Measurements from ENCODE around the gene HIGD1A.

The HIGD1A gene

DNA sequence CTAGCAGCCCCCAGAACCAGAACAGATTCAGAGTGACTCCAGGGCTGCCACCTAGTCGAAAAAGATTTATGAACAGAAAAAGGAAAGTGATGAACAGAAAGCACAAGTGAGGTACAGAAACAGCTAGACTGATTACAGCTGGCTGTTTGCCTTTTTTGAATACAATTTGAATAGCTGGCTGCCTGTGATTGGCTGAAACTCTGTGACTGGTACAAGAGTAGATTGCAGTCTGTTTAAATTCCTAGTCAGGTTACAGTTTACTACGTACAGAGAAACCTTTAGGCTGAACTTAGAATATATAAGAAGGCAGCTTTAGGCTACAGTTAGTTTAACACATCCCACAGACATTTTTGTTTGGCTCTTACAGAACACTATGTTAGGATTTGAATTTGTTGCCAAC, 41.3 kb downstream of the HIGD1A start:
- TF ChIP-seq, protein P1, sequence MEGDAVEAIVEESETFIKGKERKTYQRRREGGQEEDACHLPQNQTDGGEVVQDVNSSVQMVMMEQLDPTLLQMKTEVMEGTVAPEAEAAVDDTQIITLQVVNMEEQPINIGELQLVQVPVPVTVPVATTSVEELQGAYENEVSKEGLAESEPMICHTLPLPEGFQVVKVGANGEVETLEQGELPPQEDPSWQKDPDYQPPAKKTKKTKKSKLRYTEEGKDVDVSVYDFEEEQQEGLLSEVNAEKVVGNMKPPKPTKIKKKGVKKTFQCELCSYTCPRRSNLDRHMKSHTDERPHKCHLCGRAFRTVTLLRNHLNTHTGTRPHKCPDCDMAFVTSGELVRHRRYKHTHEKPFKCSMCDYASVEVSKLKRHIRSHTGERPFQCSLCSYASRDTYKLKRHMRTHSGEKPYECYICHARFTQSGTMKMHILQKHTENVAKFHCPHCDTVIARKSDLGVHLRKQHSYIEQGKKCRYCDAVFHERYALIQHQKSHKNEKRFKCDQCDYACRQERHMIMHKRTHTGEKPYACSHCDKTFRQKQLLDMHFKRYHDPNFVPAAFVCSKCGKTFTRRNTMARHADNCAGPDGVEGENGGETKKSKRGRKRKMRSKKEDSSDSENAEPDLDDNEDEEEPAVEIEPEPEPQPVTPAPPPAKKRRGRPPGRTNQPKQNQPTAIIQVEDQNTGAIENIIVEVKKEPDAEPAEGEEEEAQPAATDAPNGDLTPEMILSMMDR (conservative IDR thresholded peaks at IDR 0.05; ENCODE audit: low read depth): no peak
- no peak for DNase-seq (ENCODE audit: low spot score)
- CTCF ChIA-PET: no interaction called here
- POLR2A ChIA-PET (ENCODE audit: low non-redundant PET): no interaction called here
- no peak overlapping the region for H3K27ac ChIP-seq

GRCh38 chr3:42762046-42762724, 42.1 kb downstream of the HIGD1A start:
- TF ChIP-seq, protein P1 (conservative IDR thresholded peaks at IDR 0.05; ENCODE audit: low read depth): no peak
- no peak for DNase-seq (ENCODE audit: low spot score)
- ChIA-PET CTCF (no interaction called here), POLR2A (ENCODE audit: low non-redundant PET) (no interaction called here)
- H3K27ac ChIP-seq: no peak overlapping the region

DNA sequence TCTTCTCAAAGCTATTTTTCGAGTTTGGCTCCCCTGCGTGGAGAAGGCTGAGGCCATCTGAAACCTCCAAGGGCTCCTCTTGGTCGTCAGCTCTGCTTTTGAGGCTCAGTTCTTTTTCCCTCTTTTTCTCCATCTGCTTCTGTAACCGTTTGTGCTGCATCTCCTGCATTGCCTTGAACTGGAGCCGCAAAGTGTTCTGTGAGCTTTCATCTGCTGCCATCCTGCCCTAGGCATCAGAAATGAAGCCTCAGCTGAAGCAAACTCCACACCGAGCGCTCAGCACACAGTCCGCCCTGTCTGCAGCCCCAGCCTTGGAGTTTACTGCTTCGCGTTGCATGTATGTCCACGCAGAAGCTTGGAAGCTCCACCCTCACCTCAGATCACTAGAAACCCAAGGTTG, 46.2 kb downstream of the HIGD1A start:
- DNase-seq (ENCODE audit: low spot score): no peak
- ChIA-PET CTCF (no interaction called here), POLR2A (ENCODE audit: low non-redundant PET) (no interaction called here)
- TF ChIP-seq, protein P1 (conservative IDR thresholded peaks at IDR 0.05; ENCODE audit: low read depth): no peak
- no peak overlapping the region for H3K27ac ChIP-seq

GRCh38 chr3:42756681-42757213, 47.5 kb downstream of the HIGD1A start:
- POLR2A ChIA-PET (ENCODE audit: low non-redundant PET): no interaction called here
- TF ChIP-seq, protein P1 (conservative IDR thresholded peaks at IDR 0.05; ENCODE audit: low read depth): no peak
- DNase-seq (ENCODE audit: low spot score): no peak
- CTCF ChIA-PET: no interaction called here
- H3K27ac ChIP-seq: no peak overlapping the region

DNA sequence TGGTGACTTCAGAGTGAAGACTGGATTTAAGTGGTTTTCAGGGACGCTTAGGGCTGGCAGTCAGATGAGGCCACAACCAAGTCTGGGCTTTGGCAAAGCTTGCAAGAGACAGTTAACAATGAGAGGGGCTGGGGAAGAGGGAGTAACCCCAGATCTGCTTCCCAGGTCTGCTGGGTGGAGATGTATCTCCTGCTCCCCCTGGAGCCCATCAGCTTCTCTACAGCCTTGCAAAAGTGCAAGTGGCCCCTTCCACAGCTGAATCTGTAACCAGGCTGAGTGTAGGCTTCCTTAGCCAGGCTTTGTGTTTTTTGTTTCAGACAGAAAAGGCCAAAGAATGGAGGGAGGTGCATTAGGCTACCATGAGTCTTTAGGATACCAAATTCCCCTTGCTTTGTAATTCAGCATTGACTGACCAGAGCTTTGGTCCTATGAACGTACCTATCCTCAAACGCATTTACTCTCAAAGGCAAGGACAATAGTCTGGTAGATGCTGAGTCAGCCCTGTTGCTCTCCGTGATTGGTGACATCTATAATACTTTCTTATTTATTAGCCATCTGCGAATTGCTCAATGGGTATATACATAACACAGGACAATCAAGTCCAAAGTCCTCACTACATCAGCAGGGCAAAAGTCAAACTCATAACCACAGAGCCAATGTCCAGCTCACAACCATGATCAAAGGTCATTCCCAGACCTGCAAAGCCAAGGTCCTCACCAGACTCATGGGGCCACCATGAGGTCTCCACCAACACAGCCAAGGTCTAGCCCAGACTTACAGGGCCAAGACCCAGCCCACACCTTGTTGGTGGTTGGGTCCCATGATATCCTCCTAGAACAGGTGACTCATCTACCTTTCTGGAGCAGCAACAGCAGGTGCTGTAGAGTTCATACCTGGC, 48.4 kb downstream of the HIGD1A start:
- no peak overlapping the region for H3K27ac ChIP-seq
- ChIA-PET POLR2A (ENCODE audit: low non-redundant PET) (no interaction called here), CTCF (interaction anchor here (1.0 kb wide), 1 partner anchor 10 kb away, joined by 4 read pairs; no protein-coding TSS in a partner anchor)
- TF ChIP-seq, protein P1 (conservative IDR thresholded peaks at IDR 0.05; ENCODE audit: low read depth): no peak
- DNase-seq (ENCODE audit: low spot score): no peak

DNA sequence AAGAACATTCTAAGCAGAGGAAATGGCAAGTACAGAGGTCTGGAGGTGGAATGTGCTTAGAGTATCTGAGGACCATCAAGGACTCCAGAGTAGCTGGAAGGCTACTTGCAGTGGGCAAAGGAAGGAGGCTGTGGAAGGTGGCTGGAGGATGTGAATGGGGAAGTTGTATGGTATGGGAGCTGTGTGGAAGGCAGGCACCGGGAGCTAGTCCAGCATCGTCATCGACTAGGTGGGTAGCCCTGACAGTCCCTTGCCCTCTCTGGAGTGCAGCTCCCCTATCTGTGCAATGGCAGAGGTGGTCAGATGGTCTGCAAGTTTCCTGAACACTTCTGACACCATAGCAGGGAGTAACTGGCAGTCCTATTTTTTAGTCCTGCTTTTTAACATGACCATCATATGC, 50.5 kb downstream of the HIGD1A start:
- TF ChIP-seq, protein P1 (conservative IDR thresholded peaks at IDR 0.05; ENCODE audit: low read depth): no peak
- DNase-seq (ENCODE audit: low spot score): no peak
- no peak overlapping the region for H3K27ac ChIP-seq
- CTCF ChIA-PET: no interaction called here
- POLR2A ChIA-PET (ENCODE audit: low non-redundant PET): no interaction called here
